Effector memory CD8-positive, alpha-beta T cell (primary cell): ENCODE results near the gene SDS.

Experiments used
- ATAC-seq: fragments of 150-1000 bp; cut with Tn5 transposase; replicated peaks from 2 replicates; pipeline ENCODE4 v1.10.0; 2021; ENCODE audit warnings: mild to moderate bottlenecking, moderate library complexity
- DNase-seq, 3 experiments: peaks; one replicate each; pipeline ENCODE4 v3.0.0; 2021
- H3K27ac Mint-ChIP-seq, 2 donors: one replicate each; pipeline ENCODE4 v1.8.0; 2022; ENCODE audit warnings: mild to moderate bottlenecking in 2 of 2, mixed read lengths in 2 of 2, moderate library complexity in 2 of 2
- H3K27me3 Mint-ChIP-seq, 2 donors: one replicate each; pipeline ENCODE4 v1.8.0; 2022; ENCODE audit warnings: mixed read lengths in 2 of 2
- H3K36me3 Mint-ChIP-seq: one replicate; pipeline ENCODE4 v1.8.0; 2022; ENCODE audit warnings: mild to moderate bottlenecking, moderate library complexity, mixed read lengths; ENCODE audit not compliant: insufficient read depth
- H3K4me1 Mint-ChIP-seq, 2 donors: one replicate each; pipeline ENCODE4 v1.8.0; 2022; ENCODE audit warnings: low read depth in 2 of 2, mixed read lengths in 2 of 2
- H3K4me3 Mint-ChIP-seq, 2 donors: one replicate each; pipeline ENCODE4 v1.8.0; 2022; ENCODE audit warnings: mild to moderate bottlenecking in 2 of 2, mixed read lengths in 2 of 2, moderate library complexity in 2 of 2
- H3K9me3 Mint-ChIP-seq, 2 donors: one replicate each; pipeline ENCODE4 v1.8.0; 2022; ENCODE audit warnings: mixed read lengths in 2 of 2

Gene SDS

DNA sequence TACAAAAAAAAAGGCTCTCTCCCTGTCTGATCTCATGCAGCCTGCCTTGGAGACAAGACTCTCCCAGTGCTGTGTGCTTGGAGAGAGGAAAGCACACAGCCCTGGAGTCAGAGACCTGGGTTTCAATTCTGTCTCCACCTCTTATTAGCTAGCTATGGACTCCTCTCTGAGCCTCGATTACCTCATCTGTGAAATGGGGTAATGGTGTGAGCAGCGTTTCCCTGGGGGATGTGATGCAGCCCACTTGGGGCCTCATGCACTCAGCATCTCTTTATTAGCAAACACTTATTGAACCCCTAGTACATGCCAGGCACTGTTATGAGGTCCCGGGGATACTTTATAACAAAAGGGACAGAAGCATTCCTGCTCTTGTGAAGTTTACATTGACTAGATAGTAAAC, 12.5 kb downstream of the SDS start:
- Mint-ChIP-seq H3K27ac (no peak overlapping the region), H3K4me1 (no peaks in the 10 kb centered on the region), H3K36me3 (peaks cover 7% of the 10 kb centered on the region), H3K4me3 (no peak overlapping the region), H3K9me3 (no peaks in the 10 kb centered on the region), H3K27me3 (no peaks in the 10 kb centered on the region)
- ATAC-seq, result no peak
- no peak for DNase-seq

DNA sequence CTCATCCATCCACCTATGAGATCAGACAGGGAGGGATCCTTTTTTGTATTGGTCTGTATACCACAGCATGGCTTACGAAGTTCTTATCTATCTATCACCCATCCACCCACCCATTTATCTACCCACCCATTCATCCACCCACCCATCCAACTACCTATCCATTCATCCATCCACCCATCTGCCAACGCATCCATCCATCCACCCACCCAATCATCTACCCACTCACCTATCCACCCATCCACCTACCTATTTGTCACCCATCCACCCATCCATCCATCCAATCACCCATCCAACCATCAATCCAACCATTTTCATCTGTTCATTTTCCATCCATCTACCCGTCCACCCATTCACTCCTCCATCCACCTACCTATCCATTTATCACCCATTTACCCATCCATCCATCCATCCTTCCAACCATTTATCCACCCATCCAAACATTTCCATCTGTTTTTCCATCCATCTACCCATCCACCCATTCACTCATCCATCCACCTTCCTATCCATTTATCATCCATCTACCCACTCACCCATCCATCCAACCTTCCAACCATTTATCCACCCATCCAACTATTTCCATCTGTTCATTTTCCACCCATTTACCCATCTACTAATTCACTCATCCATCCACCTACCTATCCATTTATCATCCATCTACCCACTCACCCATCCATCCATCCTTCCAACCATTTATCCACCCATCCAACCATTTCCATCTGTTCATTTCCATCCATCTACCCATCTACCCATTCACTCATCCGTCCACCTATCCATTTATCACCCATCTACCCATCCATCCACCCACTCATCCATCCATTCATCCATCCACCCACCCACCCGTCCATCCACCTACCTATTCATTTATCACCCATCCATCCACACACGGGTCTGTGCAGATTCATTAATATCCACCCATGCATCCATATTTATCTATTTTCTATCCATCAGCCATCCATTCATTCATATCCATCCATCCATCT, 13.3 kb downstream of the SDS start:
- Mint-ChIP-seq H3K4me3 (no peak overlapping the region), H3K27me3 (no peaks in the 10 kb centered on the region), H3K9me3 (no peaks in the 10 kb centered on the region), H3K27ac (no peak overlapping the region), H3K4me1 (no peaks in the 10 kb centered on the region), H3K36me3 (peaks cover 7% of the 10 kb centered on the region)
- DNase-seq, result no peak
- ATAC-seq, result no peak

DNA sequence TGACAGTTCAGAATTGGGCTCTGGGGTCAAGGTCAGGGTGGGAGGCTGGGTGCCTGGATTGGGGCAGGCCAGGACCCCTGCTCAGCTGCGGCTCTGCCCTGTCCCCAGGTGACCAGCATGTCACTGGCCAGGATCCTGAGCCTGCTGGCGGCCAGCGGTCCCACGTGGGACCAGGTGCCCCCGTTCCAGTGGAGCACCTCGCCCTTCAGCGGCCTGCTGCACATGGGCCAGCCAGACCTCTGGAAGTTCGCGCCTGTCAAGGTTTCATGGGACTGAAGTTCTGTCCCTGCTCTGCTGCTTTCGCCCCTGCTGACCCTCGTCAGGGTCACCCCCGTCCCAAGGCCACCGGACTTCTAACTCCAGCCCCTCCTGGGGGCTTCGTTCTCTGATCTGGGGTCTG, 15.3 kb downstream of the SDS start:
- DNase-seq, result no peak
- Mint-ChIP-seq H3K4me3 (no peak overlapping the region), H3K36me3 (peaks cover 11% of the 10 kb centered on the region)

DNA sequence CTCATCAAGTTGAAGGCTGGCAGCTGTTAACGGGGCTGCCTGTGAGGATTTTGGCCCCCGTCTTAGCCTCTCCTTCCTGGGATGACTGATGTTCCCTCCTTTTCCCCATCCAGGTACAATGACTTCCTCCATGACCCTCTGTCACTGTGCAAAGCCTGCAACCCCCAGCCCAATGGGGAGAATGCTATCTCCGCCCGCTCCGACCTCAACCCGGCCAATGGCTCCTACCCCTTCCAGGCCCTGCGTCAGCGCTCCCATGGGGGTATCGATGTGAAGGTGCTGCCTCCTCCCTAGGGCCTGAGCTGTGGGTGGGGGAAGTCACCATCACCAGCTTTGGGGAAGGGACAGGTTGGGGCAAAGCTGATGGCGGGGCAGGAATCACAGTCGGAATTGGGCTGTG, 16.1 kb downstream of the SDS start:
- Mint-ChIP-seq H3K27ac (no peak overlapping the region), H3K27me3 (no peaks in the 10 kb centered on the region), H3K4me1 (no peaks in the 10 kb centered on the region), H3K9me3 (no peaks in the 10 kb centered on the region), H3K36me3 (peaks cover 11% of the 10 kb centered on the region), H3K4me3 (no peak overlapping the region)
- no peak for DNase-seq
- no peak for ATAC-seq

More for the DNA sequence above, 15.3 kb downstream of the SDS start:
- no peaks in the 10 kb centered on the region for H3K27me3 Mint-ChIP-seq
- H3K27ac Mint-ChIP-seq, result peak overlapping the region in 1 of 2 donors; percentile 10
- H3K4me1 Mint-ChIP-seq, result no peaks in the 10 kb centered on the region
- H3K9me3 Mint-ChIP-seq, result no peaks in the 10 kb centered on the region
- ATAC-seq, result no peak

DNA sequence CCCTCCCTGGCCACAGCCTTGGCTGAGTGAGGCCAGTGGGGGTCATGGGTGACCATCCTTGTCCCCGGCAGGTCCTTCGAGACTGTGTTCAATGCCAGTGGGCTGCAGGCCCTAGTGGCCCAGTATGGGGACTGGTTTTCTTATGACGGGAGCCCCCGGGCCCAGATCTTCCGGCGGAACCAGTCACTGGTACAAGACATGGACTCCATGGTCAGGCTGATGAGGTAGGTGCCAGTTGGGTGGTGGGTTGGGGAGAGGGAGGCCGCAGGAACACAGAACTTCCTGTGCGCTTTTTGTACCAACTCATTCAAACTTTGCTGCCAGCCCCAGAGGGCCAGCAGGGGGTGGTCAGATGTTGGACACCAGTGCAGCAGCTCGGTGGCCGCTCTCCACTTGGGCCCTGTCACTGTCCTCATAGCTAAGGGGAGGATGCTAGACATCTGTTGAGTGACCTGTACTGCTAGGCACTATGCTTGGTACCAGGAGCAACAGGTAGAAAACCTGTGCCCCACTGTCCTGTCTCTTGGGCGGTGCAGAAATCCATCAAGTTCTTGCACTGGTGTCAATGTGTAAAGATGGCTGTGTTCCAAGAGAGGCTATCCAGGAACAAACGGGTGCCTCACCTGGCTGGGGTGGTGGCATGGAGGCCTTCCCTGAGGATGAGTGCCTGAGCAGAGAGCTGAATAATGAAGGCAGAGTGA, 16.7 kb downstream of the SDS start:
- H3K4me1 Mint-ChIP-seq, result no peaks in the 10 kb centered on the region
- H3K27ac Mint-ChIP-seq, result no peak overlapping the region
- ATAC-seq, result no peak
- peaks cover 11% of the 10 kb centered on the region for H3K36me3 Mint-ChIP-seq
- H3K9me3 Mint-ChIP-seq, result no peaks in the 10 kb centered on the region
- DNase-seq, result no peak
- H3K4me3 Mint-ChIP-seq, result no peak overlapping the region
- H3K27me3 Mint-ChIP-seq, result no peaks in the 10 kb centered on the region

DNA sequence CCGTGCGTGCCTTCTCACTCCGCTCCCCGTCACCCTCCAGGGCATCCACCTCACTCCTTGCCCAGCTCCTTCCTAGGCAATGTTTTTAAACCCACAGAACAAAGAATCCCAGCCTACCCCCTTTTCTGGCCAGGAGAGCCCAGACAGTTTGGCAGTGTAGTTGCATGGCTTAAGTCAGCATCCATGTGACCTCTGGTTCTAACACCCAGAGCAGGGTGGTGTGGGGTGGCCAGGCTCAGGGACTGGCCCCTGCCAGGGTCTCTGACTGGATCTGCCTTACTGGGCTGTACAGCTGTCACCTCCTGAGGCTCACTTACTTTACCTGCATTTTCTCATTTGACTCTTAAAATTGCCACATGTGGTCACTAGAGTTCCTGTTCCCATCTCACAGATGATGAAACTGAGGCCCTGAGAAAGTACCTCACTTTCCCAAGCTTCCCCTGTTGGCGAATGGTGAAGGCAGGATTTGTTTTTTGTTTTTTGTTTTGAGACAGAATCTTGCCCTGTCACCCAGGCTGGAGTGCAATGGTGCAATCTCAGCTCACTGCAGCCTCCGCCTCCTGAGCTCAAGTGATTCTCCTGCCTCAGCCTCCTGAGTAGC, 18.3 kb downstream of the SDS start:
- no peak overlapping the region for H3K4me3 Mint-ChIP-seq
- no peak for DNase-seq
- H3K27me3 Mint-ChIP-seq, result no peaks in the 10 kb centered on the region
- H3K36me3 Mint-ChIP-seq, result peaks cover 17% of the 10 kb centered on the region
- H3K27ac Mint-ChIP-seq, result peak overlapping the region in 1 of 2 donors; percentile 85
- no peaks in the 10 kb centered on the region for H3K9me3 Mint-ChIP-seq
- H3K4me1 Mint-ChIP-seq, result no peaks in the 10 kb centered on the region
- ATAC-seq, result no peak

DNA sequence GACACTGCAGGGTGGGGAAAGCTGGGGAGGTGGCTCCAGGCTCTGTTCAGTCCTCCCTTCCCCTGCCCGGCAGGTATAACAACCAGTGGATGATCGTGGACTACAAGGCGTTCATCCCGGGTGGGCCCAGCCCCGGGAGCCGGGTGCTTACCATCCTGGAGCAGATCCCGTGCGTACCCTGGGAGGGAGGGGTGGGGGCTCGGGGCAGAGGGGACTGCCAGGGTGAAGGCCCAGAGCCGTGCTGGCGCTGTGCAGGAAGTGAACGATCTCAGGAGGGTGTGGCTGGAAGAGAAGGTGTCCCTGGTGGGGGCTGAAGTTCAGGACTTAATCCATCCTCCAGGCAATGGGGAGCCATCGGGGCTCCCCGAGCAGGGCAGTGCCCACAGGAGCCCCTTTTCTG, 18.9 kb downstream of the SDS start:
- peaks cover 22% of the 10 kb centered on the region for H3K36me3 Mint-ChIP-seq
- no peaks in the 10 kb centered on the region for H3K27me3 Mint-ChIP-seq
- no peak for ATAC-seq
- H3K9me3 Mint-ChIP-seq, result no peaks in the 10 kb centered on the region
- DNase-seq, result no peak
- peak overlapping the region in 1 of 2 donors; percentile 85 for H3K27ac Mint-ChIP-seq
- H3K4me1 Mint-ChIP-seq, result no peaks in the 10 kb centered on the region
- H3K4me3 Mint-ChIP-seq, result no peak overlapping the region

DNA sequence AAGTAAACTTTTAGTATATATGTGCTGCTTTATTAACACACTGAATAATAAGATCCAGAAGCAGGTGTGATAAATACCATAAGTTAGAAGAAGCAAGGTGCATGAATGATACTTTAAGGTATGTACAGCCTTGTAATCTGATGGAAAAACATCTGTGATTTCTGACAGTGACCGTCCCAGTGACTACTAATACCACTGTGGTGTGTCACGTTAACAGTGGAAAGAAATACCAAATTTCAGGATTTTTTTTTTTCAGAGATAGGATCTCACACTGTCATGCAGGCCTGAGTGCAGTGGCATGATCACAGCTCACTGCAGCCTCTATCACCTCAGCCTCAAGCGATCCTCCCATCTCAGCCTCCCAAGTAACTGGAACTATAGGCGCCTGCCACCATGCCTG, 21.5 kb downstream of the SDS start:
- H3K4me1 Mint-ChIP-seq, result no peaks in the 10 kb centered on the region
- H3K9me3 Mint-ChIP-seq, result no peaks in the 10 kb centered on the region
- no peaks in the 10 kb centered on the region for H3K27me3 Mint-ChIP-seq
- H3K4me3 Mint-ChIP-seq, result no peak overlapping the region
- ATAC-seq (no peak), DNase-seq (no peak)
- H3K27ac Mint-ChIP-seq, result no peak overlapping the region
- H3K36me3 Mint-ChIP-seq, result peaks cover 25% of the 10 kb centered on the region

DNA sequence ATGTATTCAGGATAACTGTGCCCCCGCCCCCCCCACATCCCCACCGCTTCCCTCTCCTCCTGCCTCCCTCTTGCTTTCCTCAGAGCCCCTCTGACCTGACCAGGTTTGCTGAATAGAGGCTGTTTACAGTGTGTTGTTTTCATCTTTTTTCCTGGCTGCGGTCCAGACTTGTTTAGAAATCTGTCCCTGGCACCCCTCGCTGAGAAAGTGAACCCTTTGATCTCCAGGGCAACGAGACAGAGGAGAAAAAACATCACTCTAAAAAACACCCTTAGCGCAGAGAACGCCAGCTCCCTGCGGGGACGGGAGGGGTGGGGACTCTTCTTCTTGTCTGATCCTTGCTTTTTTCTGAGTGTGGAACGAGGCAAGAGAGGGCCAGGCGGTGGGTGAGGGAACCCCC, 22.5 kb downstream of the SDS start:
- DNase-seq (no peak), ATAC-seq (no peak)
- no peaks in the 10 kb centered on the region for H3K27me3 Mint-ChIP-seq
- no peak overlapping the region for H3K27ac Mint-ChIP-seq
- H3K4me3 Mint-ChIP-seq, result no peak overlapping the region
- H3K9me3 Mint-ChIP-seq, result no peaks in the 10 kb centered on the region
- H3K36me3 Mint-ChIP-seq, result peaks cover 26% of the 10 kb centered on the region
- no peaks in the 10 kb centered on the region for H3K4me1 Mint-ChIP-seq

DNA sequence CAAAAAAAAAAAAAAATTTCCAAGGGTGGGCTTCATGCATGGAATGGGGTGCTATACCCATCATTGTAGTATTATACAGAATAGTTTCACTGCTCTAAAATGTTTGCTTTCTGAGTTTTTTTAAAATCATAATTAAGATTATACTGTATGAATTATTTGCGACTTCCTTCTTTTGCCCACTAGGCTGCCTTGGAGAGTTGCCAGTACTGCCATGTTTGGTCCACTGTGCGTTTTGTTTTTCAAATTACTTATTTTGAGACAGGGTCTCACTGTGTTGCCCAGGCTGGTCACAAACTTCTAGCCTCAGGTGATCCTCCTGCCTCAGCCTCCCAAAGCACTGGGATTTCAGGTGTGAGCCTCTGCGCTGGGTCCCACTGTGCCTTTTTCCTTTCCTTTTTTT, 25.4 kb downstream of the SDS start:
- no peak for DNase-seq
- Mint-ChIP-seq H3K9me3 (no peaks in the 10 kb centered on the region), H3K27ac (no peak overlapping the region), H3K27me3 (no peaks in the 10 kb centered on the region), H3K4me3 (no peak overlapping the region), H3K36me3 (peaks cover 25% of the 10 kb centered on the region), H3K4me1 (no peaks in the 10 kb centered on the region)
- ATAC-seq, result no peak

DNA sequence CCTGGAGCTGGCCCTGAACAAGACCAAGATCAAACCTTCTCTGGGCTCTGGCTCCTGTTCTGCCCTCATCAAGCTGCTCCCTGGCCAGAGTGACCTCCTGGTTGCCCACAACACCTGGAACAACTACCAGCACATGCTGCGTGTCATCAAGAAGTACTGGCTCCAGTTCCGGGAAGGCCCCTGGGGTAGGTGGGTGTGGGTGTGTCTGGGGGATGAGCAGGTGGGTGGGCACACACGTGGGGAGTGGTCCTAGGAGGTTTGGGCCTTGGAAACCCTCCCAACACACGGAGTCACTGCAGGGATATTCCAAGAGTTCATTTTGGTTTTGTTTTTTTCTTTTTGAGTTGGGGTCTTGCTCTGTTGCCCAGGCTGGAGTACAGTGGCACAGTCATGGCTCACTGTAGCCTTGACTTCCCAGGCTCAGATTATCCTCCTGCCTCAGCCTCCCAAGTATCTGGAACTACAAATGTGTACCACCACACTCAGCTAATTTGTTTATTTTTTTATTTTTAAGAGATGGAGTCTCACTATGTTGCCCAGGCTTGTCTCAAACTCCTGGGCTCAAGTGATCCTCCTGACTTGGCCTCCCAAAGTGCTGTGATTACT, 28.8 kb downstream of the SDS start:
- Mint-ChIP-seq H3K4me3 (no peak overlapping the region), H3K4me1 (peaks cover 0 to 3% of the 10 kb centered on the region in 2 donors), H3K36me3 (peaks cover 18% of the 10 kb centered on the region), H3K27ac (peak overlapping the region in 1 of 2 donors; percentile 32), H3K27me3 (no peaks in the 10 kb centered on the region), H3K9me3 (no peaks in the 10 kb centered on the region)
- no peak for ATAC-seq
- DNase-seq, result no peak

DNA sequence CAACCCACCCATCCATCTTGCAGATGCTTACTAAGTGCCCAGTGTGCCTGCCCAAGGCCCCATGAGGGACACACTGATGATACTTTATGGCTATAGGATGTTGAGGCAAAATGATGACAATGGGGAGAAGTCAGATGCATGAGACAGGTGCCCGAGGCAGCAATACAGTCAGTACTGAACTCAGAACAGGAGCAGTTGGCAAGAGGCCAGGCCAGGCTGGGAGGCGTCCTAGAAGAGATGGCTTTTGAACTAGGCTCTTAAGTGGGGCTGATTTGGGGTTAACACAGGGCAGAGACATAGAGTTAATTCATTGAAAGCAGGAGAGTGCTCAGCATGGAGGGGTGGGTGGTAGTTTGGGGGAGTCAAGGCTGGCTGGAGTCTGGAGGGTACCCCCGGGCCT, 29.7 kb downstream of the SDS start:
- peaks cover 12% of the 10 kb centered on the region for H3K36me3 Mint-ChIP-seq
- no peak for DNase-seq

DNA sequence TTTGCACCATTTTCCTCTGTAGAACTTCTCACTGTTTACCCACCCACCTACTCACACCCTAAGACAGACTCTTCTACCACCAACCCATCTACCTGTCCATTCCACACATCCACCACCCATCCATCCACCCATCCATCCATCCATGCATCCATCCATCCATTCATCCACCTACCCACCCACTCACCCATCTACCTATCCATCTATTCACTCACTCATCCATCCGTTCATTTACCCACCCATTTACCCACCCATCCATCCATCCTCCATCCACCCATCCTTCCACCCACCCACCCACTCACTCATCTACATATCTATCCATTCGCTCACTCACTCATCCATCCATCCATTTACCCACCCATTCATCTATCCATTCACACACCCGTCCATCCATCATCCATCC, 30.2 kb downstream of the SDS start:
- Mint-ChIP-seq H3K4me1 (peaks cover 3 to 6% of the 10 kb centered on the region in 2 donors), H3K27ac (no peak overlapping the region), H3K36me3 (peaks cover 12% of the 10 kb centered on the region), H3K27me3 (no peaks in the 10 kb centered on the region), H3K4me3 (no peak overlapping the region), H3K9me3 (no peaks in the 10 kb centered on the region)
- no peak for DNase-seq
- ATAC-seq, result no peak

More for the DNA sequence above, 29.7 kb downstream of the SDS start:
- Mint-ChIP-seq H3K27ac (no peak overlapping the region), H3K27me3 (no peaks in the 10 kb centered on the region), H3K4me3 (no peak overlapping the region), H3K9me3 (no peaks in the 10 kb centered on the region), H3K4me1 (peaks cover 0 to 3% of the 10 kb centered on the region in 2 donors)
- ATAC-seq, result no peak
